ENCODE results near the gene CSF3.
"Not testable (repeated sequence)": the region's sequence is repeated elsewhere in the genome, so short reads cannot be mapped to it uniquely, and the experiment has no call there.

Gene CSF3

DNA sequence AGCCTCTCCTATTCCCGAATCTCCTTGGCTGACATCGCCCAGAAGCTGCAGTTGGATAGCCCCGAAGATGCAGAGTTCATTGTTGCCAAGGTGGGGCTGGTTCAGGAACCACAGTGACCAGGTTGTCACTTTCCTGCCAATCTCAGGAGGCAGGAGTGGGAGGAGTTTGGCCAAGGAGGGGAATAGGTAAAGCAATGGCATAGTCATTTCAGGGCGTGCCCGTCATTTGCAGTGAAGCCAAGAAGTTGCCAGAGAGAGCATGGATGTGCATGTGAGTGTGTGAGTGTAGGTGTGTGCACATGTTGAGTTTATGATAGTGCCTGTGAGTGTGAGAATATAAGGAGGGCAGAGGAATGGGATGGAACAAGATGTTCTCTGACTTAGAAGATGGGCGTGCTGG lies 19.8 kb upstream of the CSF3 start:
- DNase-seq (ENCODE audit: low read depth, low spot score) = no peak
- H3K4me3 ChIP-seq (ENCODE audit: low read length) = no peak overlapping the region

DNA sequence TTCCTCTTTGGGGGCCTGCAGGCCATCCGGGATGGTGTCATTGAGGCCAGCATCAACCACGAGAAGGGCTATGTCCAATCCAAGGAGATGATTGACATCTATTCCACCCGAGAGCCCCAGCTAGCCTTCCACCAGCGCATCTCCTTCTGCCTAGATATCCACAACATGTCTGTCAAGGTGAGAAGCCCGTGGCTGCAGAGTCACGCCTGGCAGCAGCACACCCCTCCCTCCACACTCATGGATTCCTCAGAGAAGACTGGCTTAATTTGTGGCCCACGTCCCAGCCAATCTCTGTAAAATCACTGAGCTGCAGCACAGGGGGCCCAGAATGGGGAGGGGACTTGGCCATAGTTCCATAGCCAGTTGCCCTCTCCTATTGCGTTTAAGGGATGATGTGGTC lies 19.1 kb upstream of the CSF3 start:
- H3K4me3 ChIP-seq (ENCODE audit: low read length) = no peak overlapping the region
- DNase-seq (ENCODE audit: low read depth, low spot score) = no peak

DNA sequence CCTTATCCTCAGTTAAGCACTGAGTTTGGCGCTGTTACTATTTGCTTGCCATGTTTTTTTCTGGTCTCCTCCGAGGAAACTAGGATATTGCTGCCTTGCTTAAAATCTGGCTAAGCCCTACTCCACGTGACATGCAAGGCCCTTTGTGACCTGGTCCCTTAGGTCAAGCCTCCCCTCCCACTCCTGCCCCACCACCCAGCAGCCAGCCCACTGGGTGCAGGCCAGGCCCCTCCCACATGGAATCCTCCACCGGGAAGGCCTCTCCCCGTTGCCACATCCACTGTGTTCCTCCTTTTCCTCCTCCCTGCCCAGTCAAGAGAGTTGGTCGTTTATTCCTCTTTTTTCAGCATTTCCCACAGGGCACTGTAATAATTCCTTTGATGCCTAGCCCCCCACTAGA lies 18.4 kb upstream of the CSF3 start:
- DNase-seq (ENCODE audit: low read depth, low spot score) = no peak
- H3K4me3 ChIP-seq (ENCODE audit: low read length) = no peak overlapping the region

DNA sequence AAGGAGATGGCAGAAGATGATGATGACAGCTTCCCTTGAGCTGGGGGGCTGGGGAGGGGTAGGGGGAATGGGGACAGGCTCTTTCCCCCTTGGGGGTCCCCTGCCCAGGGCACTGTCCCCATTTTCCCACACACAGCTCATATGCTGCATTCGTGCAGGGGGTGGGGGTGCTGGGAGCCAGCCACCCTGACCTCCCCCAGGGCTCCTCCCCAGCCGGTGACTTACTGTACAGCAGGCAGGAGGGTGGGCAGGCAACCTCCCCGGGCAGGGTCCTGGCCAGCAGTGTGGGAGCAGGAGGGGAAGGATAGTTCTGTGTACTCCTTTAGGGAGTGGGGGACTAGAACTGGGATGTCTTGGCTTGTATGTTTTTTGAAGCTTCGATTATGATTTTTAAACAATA lies 17.7 kb upstream of the CSF3 start:
- H3K4me3 ChIP-seq (ENCODE audit: low read length) = no peak overlapping the region
- no peak for DNase-seq (ENCODE audit: low read depth, low spot score)

DNA sequence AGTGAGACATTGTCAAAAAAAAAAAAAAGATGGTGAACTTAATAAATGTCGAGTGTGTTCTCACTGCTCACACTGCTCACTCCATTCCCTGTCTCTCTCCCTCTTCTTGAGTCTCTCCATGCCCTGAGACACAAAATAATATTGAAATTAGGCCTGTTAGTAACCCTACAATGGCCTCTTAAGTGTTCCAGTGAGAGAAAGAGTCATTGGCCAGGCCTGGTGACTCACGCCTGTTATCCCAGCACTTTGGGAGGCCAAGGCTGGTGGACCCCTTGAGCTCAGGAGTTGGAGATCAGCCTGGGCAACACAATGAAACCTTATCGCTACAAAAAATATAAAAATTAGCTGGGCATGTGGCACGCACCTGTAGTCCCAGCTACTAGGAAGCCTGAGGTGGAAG lies 16.2 kb upstream of the CSF3 start:
- no peak for DNase-seq (ENCODE audit: low read depth, low spot score)
- H3K4me3 ChIP-seq (ENCODE audit: low read length) = no peak overlapping the region

DNA sequence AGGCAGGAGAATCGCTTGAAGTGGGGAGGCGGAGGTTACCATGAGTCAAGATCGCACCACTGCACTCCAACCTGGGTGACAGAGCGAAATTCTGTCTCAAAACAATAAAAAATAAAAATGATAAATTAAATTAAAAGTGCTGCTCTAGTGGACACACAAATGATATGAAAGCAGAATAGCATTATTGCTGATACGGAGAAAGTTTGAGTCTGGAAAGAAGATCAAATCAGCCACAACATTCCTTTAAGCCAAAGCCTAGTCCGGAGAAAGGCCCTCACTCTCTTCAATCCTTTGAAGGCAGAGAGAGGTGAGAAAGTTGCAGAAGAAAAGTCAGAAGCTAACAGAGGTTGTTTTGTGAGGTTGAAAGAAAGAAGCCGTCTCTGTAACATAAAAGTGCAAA lies 15.1 kb upstream of the CSF3 start:
- DNase-seq (ENCODE audit: low read depth, low spot score) = no peak

DNA sequence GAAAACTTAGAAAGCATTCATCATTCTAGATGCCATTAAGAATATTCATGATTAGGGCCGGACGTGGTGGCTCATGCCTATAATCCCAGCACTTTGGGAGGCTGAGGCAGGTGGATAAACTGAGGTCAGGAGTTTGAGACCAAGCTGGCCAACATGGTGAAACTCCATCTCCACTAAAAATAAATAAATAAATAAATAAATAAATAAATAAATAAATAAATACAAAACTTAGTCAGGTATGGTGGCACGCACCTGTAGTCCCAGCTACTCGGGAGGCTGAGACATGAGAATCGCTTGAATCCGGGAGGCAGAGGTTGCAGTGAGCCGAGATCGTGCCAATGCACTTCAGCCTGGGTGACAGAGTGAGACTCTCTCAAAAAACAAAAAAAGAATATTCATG lies 13.9 kb upstream of the CSF3 start:
- DNase-seq (ENCODE audit: low read depth, low spot score); H3K4me3 ChIP-seq (ENCODE audit: low read length): not testable (repeated sequence)

More for the DNA sequence above, 15.1 kb upstream of the CSF3 start:
- no peak overlapping the region for H3K4me3 ChIP-seq (ENCODE audit: low read length)

DNA sequence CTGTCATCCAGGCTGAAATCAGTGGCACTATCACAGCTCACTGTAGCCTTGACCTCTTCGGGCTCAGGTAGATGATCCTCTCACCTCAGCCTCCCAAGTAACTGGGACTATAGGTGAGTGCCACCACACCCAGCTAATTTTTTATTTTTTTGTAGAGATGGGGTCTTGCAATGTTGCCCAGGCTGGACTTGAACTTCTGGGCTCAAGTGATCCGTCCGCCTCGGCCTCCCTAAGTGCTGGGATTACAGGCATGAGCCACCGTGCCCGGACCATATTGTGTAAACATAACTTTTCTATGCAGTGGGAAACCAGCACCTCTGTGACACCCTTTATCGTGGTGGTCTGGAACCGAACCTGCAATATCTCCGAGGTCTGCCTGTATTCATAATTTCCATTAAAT lies 11.2 kb upstream of the CSF3 start:
- no peak for DNase-seq (ENCODE audit: low read depth, low spot score)
- H3K4me3 ChIP-seq (ENCODE audit: low read length) = no peak overlapping the region

DNA sequence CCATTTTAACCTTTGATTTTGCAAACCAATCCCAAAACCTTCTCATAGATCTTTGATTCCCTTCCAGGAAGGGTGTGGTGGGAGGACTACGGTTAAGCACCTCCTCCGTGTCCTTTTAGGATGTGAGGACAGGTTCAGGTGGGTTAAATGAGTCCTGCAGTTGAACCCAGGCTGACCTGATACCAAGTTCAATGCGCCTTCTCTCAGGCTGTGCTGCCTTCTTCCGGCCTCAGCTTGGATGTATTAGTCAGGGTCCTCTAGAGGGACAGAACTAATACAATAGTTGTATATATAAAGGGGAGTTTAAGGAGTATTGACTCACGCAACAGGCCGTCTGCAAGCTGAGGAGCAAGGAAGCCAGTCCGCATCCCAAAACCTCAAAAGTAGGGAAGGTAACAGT lies 10.5 kb upstream of the CSF3 start:
- H3K4me3 ChIP-seq (ENCODE audit: low read length) = no peak overlapping the region
- DNase-seq (ENCODE audit: low read depth, low spot score) = no peak

DNA sequence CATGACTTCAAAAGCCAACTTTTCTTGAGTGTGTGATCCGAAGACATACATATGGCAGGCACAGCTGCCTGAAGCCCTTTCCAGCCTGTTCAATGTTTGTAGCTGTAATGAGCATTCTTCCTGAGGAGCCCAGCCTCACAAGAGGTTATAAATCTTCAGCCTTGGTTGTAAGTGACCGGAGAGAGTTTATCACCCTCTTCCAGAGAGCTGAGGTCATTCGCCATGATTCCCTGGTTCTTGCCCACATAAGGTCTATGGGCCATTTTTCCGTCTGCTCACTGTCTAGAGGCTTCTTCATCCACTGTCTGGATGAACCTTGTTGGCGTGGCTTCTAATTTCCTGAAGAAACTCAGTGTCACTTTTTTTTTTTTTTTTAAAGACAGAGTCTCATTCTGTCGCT lies 9.7 kb upstream of the CSF3 start:
- no peak for DNase-seq (ENCODE audit: low read depth, low spot score)
- no peak overlapping the region for H3K4me3 ChIP-seq (ENCODE audit: low read length)

DNA sequence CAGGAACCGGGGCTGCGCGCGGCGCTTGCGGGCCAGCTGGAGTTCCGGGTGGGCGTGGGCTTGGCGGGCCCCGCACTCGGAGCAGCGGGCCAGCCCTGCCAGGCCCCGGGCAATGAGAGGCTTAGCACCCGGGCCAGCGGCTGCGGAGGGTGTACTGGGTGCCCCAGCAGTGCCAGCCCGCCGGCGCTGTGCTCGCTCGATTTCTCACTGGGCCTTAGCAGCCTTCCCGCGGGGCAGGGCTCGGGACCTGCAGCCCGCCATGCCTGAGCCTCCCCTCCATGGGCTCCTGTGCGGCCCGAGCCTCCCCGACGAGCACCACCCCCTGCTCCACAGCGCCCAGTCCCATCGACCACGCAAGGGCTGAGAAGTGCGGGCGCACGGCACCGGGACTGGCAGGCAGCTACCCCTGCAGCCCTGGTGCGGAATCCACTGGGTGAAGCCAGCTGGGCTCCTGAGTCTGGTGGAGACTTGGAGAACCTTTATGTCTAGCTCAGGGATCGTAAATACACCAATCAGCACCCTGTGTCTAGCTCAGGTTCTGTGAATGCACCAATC lies 4.2 kb upstream of the CSF3 start:
- not testable (repeated sequence) for H3K4me3 ChIP-seq (ENCODE audit: low read length); DNase-seq (ENCODE audit: low read depth, low spot score)

DNA sequence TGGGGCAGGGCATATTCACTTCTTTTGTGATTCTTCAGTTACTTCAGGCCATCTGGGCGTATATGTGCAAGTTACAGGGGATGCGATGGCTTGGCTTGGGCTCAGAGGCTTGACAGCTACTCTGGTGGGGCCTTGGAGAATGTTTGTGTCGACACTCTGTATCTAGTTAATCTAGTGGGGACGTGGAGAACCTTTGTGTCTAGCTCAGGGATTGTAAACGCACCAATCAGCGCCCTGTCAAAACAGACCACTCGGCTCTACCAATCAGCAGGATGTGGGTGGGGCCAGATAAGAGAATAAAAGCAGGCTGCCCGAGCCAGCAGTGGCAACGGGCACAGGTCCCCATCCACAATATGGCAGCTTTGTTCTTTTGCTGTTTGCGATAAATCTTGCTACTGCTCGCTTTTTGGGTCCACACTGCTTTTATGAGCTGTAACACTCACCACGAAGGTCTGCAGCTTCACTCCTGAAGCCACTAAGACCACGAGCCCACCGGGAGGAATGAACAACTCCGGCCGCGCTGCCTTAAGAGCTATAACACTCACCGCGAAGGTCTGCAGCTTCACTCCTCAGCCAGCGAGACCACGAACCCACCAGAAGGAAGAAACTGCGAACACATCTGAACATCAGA lies 3.1 kb upstream of the CSF3 start:
- H3K4me3 ChIP-seq (ENCODE audit: low read length); DNase-seq (ENCODE audit: low read depth, low spot score): not testable (repeated sequence)

DNA sequence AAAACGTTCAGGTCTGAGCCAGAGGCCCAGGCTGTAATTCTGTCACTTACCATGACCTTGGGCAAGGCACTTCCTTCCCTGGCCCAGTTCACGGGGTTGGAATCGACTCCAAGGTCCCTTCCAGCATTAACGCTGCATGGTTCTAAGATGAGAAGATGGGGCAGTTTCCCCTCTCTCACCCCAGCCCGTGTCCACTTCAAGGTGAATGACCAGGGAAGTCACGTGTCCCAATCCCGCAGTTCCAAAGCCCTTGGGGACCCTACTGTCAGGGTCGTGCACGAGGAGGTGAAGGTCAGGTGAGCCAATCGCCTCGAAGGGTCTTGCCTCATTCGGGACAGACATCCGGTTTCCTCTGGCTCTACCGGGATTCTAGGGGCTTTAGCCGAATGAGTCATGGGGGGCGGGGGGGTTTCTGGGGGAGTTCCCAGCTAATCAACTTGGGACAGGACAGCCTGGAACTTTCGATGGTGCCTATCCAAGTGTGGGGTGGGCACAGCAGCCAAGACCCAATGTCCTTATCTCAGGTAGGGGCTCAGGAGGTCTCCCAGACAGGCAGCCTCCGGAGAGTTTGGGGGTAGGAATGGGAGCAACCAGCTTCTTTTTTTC lies 762 bp upstream of the CSF3 start:
- H3K4me3 ChIP-seq (ENCODE audit: low read length) = no peak overlapping the region
- no peak for DNase-seq (ENCODE audit: low read depth, low spot score)

DNA sequence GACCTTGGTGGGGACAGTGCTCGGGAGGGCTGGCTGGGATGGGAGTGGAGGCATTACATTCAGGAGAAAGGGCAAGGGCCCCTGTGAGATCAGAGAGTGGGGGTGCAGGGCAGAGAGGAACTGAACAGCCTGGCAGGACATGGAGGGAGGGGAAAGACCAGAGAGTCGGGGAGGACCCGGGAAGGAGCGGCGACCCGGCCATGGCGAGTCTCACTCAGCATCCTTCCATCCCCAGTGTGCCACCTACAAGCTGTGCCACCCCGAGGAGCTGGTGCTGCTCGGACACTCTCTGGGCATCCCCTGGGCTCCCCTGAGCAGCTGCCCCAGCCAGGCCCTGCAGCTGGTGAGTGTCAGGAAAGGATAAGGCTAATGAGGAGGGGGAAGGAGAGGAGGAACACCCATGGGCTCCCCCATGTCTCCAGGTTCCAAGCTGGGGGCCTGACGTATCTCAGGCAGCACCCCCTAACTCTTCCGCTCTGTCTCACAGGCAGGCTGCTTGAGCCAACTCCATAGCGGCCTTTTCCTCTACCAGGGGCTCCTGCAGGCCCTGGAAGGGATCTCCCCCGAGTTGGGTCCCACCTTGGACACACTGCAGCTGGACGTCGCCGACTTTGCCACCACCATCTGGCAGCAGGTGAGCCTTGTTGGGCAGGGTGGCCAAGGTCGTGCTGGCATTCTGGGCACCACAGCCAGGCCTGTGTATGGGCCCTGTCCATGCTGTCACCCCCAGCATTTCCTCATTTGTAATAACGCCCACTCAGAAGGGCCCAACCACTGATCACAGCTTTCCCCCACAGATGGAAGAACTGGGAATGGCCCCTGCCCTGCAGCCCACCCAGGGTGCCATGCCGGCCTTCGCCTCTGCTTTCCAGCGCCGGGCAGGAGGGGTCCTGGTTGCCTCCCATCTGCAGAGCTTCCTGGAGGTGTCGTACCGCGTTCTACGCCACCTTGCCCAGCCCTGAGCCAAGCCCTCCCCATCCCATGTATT lies 1.1 kb downstream of the CSF3 start:
- no peak overlapping the region for H3K4me3 ChIP-seq (ENCODE audit: low read length)
- no peak for DNase-seq (ENCODE audit: low read depth, low spot score)

DNA sequence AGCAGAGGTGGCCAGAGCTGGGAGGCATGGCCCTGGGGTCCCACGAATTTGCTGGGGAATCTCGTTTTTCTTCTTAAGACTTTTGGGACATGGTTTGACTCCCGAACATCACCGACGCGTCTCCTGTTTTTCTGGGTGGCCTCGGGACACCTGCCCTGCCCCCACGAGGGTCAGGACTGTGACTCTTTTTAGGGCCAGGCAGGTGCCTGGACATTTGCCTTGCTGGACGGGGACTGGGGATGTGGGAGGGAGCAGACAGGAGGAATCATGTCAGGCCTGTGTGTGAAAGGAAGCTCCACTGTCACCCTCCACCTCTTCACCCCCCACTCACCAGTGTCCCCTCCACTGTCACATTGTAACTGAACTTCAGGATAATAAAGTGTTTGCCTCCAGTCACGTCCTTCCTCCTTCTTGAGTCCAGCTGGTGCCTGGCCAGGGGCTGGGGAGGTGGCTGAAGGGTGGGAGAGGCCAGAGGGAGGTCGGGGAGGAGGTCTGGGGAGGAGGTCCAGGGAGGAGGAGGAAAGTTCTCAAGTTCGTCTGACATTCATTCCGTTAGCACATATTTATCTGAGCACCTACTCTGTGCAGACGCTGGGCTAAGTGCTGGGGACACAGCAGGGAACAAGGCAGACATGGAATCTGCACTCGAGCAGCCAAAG lies 2.3 kb downstream of the CSF3 start:
- H3K4me3 ChIP-seq (ENCODE audit: low read length) = no peak overlapping the region
- DNase-seq (ENCODE audit: low read depth, low spot score) = no peak

DNA sequence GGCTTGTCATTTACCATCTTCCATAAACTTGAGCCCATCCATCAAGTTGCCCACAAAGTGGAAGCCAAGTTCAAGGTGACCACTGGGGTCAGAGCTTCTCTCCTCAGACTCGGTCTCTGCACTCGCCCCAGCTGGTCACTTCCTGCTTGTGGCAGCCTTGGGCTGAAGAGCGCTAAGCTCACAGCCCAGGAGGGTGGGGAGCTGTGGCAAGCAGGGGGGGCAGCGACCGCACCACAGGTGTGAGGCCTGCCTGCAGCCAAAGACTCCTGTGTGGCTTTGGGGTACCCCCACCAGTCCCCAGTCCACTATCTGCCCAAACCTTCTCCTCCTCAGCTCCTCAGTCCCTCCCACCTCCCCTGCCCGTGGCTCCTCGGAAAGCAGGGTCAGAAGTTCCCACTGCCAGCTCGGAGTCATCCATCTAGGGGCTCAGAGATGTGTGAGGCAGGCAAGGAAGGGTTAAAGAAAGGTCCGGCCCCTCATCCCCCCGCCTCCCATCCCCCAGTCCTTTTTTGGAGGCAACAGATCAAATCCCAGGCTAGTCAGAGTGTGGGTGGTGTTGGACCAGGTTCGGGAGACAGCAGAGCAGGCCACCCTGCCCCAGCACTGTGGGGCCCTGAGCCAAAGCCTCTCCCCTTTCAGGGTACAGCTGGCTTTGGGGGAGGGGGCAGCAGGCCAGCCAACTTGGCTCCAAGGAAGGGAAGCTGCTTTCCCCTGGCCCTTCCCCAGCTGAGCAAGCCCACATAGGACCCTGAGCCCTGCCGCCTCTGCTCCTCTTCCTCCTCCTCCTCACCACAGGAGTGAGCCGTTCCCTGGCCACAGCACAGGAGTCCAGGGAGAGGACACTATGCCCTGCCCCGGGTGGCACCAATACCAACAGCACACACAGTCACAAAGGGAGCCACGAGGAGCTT lies 3.2 kb downstream of the CSF3 start:
- no peak overlapping the region for H3K4me3 ChIP-seq (ENCODE audit: low read length)
- no peak for DNase-seq (ENCODE audit: low read depth, low spot score)

DNA sequence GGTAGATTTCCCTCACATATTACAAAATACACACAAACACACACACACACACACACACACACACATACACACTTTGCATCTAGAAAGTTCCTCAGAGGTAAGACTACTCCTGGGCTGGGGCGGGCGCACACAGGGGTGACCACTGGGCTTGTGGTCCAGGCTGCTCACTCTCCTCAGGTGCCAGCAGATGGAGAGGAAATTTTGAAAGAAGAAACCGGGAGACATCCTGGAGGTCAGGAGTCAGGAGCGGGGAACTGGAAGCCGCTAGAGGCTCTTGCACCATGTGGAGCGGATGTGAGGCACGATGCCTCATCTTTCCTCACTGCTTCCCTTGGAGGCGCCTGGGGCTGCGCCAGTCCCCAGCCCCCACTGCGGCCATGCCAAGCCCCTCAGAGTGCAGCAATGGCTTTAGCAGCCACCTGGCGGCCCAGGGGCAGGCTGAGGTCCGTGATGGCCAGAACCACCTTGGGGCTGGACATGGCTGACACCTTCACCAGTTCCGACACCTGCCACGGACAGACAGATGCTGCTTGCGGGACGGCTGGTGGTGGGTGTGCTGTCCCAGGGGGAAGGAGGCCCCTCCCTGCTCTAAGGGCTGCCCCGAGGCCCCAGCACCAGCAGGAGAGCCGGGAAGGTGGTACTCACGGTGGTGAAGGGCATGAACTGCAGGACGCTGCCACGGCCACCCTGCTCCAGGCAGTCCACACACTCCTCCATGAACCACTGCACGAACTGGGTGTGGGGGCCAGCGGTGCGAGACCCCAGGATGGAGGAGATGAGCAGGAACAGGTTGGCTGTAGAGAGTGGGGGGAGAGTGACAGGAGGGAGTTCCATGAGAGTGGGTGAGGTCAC lies 4.1 kb downstream of the CSF3 start:
- no peak for DNase-seq (ENCODE audit: low read depth, low spot score)
- no peak overlapping the region for H3K4me3 ChIP-seq (ENCODE audit: low read length)

DNA sequence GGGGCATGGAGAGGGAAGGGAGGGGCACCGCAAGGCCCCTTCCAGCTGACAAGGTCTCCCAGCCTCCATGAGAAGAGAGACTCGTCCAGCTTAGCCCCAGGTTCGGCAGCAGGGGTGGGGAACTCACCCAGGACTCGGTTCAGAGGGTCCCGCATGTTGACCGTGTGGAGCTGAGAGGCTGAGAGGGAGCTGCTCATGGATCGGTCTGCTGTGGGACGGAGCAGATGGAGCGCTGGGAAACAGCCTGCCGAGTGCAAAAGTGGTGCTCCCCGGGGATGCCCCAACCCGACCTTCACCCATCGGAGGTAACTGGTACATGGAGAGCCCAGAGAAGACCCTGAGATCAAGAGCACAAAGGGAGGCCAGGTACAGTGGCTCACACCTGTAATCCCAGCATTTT lies 4.9 kb downstream of the CSF3 start:
- no peak overlapping the region for H3K4me3 ChIP-seq (ENCODE audit: low read length)
- no peak for DNase-seq (ENCODE audit: low read depth, low spot score)

Data from Jurkat, Clone E6-1 (cell line).